Gastroesophageal sphincter (tissue), 3 donors: ENCODE measurements around the gene SMIM10.

Experiments
- POLR2A ChIP-seq, 2 donors: fragments of 450-650 bp; IDR thresholded peaks; one replicate each; pipeline ENCODE4 v1.6.1; 2017; ENCODE audit warnings: antibody characterized with exemption in 2 of 2, mild to moderate bottlenecking in 2 of 2, moderate library complexity in 1 of 2
- POLR2AphosphoS5 ChIP-seq: sonication (generic); formaldehyde crosslinking; IDR thresholded peaks from one replicate; pipeline ENCODE4 v1.6.1; 2017; ENCODE audit warnings: antibody characterized with exemption
- TF ChIP-seq, protein P1 (sequence below), 4 experiments: fragments of 200-600 bp in 2 of 4; fragments of 450-650 bp in 2 of 4; sonication (generic) in 1 of 4; IDR thresholded peaks; one replicate each; pipeline ENCODE4 v1.5.1; 2017 to 2019; ENCODE audit warnings: antibody characterized with exemption in 4 of 4, mild to moderate bottlenecking in 2 of 4, moderate library complexity in 2 of 4

DNA sequence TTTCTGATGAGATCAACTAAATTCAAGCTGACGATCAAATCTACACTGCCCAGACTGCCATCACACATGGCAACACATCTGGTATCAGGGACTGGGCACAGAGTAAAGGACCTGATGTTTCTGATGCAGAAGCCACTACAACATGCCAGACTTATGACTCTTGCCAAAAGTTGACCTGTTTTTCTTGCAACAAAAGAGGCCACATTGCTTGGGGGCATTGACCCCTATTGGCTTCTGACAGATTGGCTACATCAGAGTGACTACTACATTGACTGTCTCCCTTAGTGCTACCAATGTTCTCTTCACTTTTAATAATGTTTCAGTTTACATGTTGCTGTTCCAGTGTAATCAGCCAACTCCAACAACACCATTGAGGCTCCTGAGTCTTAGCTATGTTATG is 15.3 kb upstream of the SMIM10 start:
- TF ChIP-seq, protein P1, sequence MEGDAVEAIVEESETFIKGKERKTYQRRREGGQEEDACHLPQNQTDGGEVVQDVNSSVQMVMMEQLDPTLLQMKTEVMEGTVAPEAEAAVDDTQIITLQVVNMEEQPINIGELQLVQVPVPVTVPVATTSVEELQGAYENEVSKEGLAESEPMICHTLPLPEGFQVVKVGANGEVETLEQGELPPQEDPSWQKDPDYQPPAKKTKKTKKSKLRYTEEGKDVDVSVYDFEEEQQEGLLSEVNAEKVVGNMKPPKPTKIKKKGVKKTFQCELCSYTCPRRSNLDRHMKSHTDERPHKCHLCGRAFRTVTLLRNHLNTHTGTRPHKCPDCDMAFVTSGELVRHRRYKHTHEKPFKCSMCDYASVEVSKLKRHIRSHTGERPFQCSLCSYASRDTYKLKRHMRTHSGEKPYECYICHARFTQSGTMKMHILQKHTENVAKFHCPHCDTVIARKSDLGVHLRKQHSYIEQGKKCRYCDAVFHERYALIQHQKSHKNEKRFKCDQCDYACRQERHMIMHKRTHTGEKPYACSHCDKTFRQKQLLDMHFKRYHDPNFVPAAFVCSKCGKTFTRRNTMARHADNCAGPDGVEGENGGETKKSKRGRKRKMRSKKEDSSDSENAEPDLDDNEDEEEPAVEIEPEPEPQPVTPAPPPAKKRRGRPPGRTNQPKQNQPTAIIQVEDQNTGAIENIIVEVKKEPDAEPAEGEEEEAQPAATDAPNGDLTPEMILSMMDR (IDR thresholded peaks at IDR 0.05): no peak
- no peak for TF ChIP-seq POLR2A (IDR thresholded peaks at IDR 0.05)
- no peak for TF ChIP-seq POLR2AphosphoS5
